ENCODE results near the gene SAMM50. TPM values are rescaled to one million over a fixed set of nuclear protein-coding genes. Genes with fewer than 3 reads are reported as not detected.

The SAMM50 gene
- 32.9 TPM in 2 replicates for total RNA-seq
- 45.7 and 63.6 TPM in 2 replicates for polyA plus RNA-seq
- polyA plus RNA-seq (2012) = 52.7 and 70.5 TPM in 2 replicates
- polyA minus RNA-seq (ENCODE audit: low replicate concordance) = 26.4 and 34.5 TPM in 2 replicates

- no peaks in the 10 kb centered on the region for H3K36me3 ChIP-seq (ENCODE audit: control insufficient read depth, insufficient read depth, low read length)
- peaks cover 1% of the 10 kb centered on the region for H4K20me1 ChIP-seq (ENCODE audit: control insufficient read depth, extremely low read depth, insufficient read depth, low read length)
- peak; percentile 87 to 90 for DNase-seq (ENCODE audit: low read depth in 2 of 2)
- TF ChIP-seq EZH2 (IDR thresholded peaks at IDR 0.05; ENCODE audit: low read length, missing control alignments) = no peak
- TF ChIP-seq, protein P1, sequence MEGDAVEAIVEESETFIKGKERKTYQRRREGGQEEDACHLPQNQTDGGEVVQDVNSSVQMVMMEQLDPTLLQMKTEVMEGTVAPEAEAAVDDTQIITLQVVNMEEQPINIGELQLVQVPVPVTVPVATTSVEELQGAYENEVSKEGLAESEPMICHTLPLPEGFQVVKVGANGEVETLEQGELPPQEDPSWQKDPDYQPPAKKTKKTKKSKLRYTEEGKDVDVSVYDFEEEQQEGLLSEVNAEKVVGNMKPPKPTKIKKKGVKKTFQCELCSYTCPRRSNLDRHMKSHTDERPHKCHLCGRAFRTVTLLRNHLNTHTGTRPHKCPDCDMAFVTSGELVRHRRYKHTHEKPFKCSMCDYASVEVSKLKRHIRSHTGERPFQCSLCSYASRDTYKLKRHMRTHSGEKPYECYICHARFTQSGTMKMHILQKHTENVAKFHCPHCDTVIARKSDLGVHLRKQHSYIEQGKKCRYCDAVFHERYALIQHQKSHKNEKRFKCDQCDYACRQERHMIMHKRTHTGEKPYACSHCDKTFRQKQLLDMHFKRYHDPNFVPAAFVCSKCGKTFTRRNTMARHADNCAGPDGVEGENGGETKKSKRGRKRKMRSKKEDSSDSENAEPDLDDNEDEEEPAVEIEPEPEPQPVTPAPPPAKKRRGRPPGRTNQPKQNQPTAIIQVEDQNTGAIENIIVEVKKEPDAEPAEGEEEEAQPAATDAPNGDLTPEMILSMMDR (conservative IDR thresholded peaks at IDR 0.05 in 1 of 2, IDR thresholded peaks at IDR 0.05 in 1 of 2; ENCODE audit: low read depth in 1 of 2, low read length in 2 of 2) = no peak
- H3K9ac ChIP-seq (ENCODE audit: insufficient read depth, low read length) = peak within 1 kb of the TSS; percentile 75
- H3K9me3 ChIP-seq (ENCODE audit: control insufficient read depth, insufficient read depth, low read depth, low read length) = no peaks in the 10 kb centered on the region
- H3K4me2 ChIP-seq (ENCODE audit: extremely low read depth, insufficient read depth, low read length) = peak within 1 kb of the TSS; percentile 95
- peak within 1 kb of the TSS; percentile 78 for H3K27ac ChIP-seq (ENCODE audit: insufficient read depth, low read length)
- peak within 1 kb of the TSS; percentile 48 to 93 (median 70) for H3K4me3 ChIP-seq (replicated peaks in 1 of 4; ENCODE audit: control extremely low read depth in 1 of 4, insufficient read depth in 1 of 4, low read depth in 3 of 4, low read length in 4 of 4)
- H3K79me2 ChIP-seq (ENCODE audit: control insufficient read depth, insufficient read depth, low read length) = peaks cover 30% of the 10 kb centered on the region
- H3K4me1 ChIP-seq (ENCODE audit: control insufficient read depth, extremely low read depth, insufficient read depth, low read length) = peaks cover 2% of the 10 kb centered on the region
- H3K27me3 ChIP-seq (ENCODE audit: control insufficient read depth, insufficient read depth, low read length) = no peaks in the 10 kb centered on the region
- H2AFZ ChIP-seq (ENCODE audit: low read length) = peak within 1 kb of the TSS; percentile 88
Measured at GRCh38 chr22:43955040-43955882, at the start of gene SAMM50. TSS of gene SAMM50 (plus strand) at chr22:43955442. CDS start at chr22:43955578, 136 bp downstream.

GRCh38 chr22:43905681-43906080 lies 49.6 kb upstream of the SAMM50 start:
- H3K79me2 ChIP-seq (ENCODE audit: control insufficient read depth, insufficient read depth, low read length) = no peaks in the 10 kb centered on the region
- no peaks in the 10 kb centered on the region for H3K9me3 ChIP-seq (ENCODE audit: control insufficient read depth, insufficient read depth, low read depth, low read length)
- H3K4me1 ChIP-seq (ENCODE audit: control insufficient read depth, extremely low read depth, insufficient read depth, low read length) = peaks cover 8% of the 10 kb centered on the region
- H4K20me1 ChIP-seq (ENCODE audit: control insufficient read depth, extremely low read depth, insufficient read depth, low read length) = no peaks in the 10 kb centered on the region
- H3K4me2 ChIP-seq (ENCODE audit: extremely low read depth, insufficient read depth, low read length) = no peak overlapping the region
- TF ChIP-seq EZH2 (IDR thresholded peaks at IDR 0.05; ENCODE audit: low read length, missing control alignments) = no peak
- TF ChIP-seq, protein P1 (conservative IDR thresholded peaks at IDR 0.05 in 1 of 2, IDR thresholded peaks at IDR 0.05 in 1 of 2; ENCODE audit: low read depth in 1 of 2, low read length in 2 of 2) = no peak
- H3K4me3 ChIP-seq (replicated peaks in 1 of 4; ENCODE audit: control extremely low read depth in 1 of 4, insufficient read depth in 1 of 4, low read depth in 3 of 4, low read length in 4 of 4) = no peak overlapping the region
- DNase-seq (ENCODE audit: low read depth in 2 of 2) = no peak
- H3K36me3 ChIP-seq (ENCODE audit: control insufficient read depth, insufficient read depth, low read length) = no peaks in the 10 kb centered on the region
- H3K9ac ChIP-seq (ENCODE audit: insufficient read depth, low read length) = no peak overlapping the region
- peaks cover 5% of the 10 kb centered on the region for H3K27me3 ChIP-seq (ENCODE audit: control insufficient read depth, insufficient read depth, low read length)
- no peak overlapping the region for H3K27ac ChIP-seq (ENCODE audit: insufficient read depth, low read length)
- H2AFZ ChIP-seq (ENCODE audit: low read length) = no peak overlapping the region

- TF ChIP-seq EZH2 (IDR thresholded peaks at IDR 0.05; ENCODE audit: low read length, missing control alignments) = no peak
- TF ChIP-seq, protein P1 (conservative IDR thresholded peaks at IDR 0.05 in 1 of 2, IDR thresholded peaks at IDR 0.05 in 1 of 2; ENCODE audit: low read depth in 1 of 2, low read length in 2 of 2) = no peak
- DNase-seq (ENCODE audit: low read depth in 2 of 2) = no peak
- no peak overlapping the region for H3K27ac ChIP-seq (ENCODE audit: insufficient read depth, low read length)
- no peaks in the 10 kb centered on the region for H4K20me1 ChIP-seq (ENCODE audit: control insufficient read depth, extremely low read depth, insufficient read depth, low read length)
- no peak overlapping the region for H3K4me3 ChIP-seq (replicated peaks in 1 of 4; ENCODE audit: control extremely low read depth in 1 of 4, insufficient read depth in 1 of 4, low read depth in 3 of 4, low read length in 4 of 4)
- H3K4me2 ChIP-seq (ENCODE audit: extremely low read depth, insufficient read depth, low read length) = no peak overlapping the region
- H3K36me3 ChIP-seq (ENCODE audit: control insufficient read depth, insufficient read depth, low read length) = no peaks in the 10 kb centered on the region
- no peaks in the 10 kb centered on the region for H3K9me3 ChIP-seq (ENCODE audit: control insufficient read depth, insufficient read depth, low read depth, low read length)
- H3K4me1 ChIP-seq (ENCODE audit: control insufficient read depth, extremely low read depth, insufficient read depth, low read length) = no peaks in the 10 kb centered on the region
- no peak overlapping the region for H3K9ac ChIP-seq (ENCODE audit: insufficient read depth, low read length)
- peaks cover 12% of the 10 kb centered on the region for H3K27me3 ChIP-seq (ENCODE audit: control insufficient read depth, insufficient read depth, low read length)
- no peak overlapping the region for H2AFZ ChIP-seq (ENCODE audit: low read length)
- H3K79me2 ChIP-seq (ENCODE audit: control insufficient read depth, insufficient read depth, low read length) = no peaks in the 10 kb centered on the region
Measured at GRCh38 chr22:43909708-43910107, 45.5 kb upstream of the SAMM50 start.
